GM21576 (cell line): Measurements from ENCODE around the gene SLC6A8.
"Not testable (repeated sequence)": the region's sequence is repeated elsewhere in the genome, so short reads cannot be mapped to it uniquely, and the experiment has no call there.

Experiments
- ATAC-seq: cut with Tn5 transposase; IDR thresholded peaks from one replicate; pipeline ENCODE4 v1.9.1; 2021; ENCODE audit warnings: mild to moderate bottlenecking, moderate library complexity; ENCODE audit not compliant: unreplicated experiment

Gene SLC6A8

DNA sequence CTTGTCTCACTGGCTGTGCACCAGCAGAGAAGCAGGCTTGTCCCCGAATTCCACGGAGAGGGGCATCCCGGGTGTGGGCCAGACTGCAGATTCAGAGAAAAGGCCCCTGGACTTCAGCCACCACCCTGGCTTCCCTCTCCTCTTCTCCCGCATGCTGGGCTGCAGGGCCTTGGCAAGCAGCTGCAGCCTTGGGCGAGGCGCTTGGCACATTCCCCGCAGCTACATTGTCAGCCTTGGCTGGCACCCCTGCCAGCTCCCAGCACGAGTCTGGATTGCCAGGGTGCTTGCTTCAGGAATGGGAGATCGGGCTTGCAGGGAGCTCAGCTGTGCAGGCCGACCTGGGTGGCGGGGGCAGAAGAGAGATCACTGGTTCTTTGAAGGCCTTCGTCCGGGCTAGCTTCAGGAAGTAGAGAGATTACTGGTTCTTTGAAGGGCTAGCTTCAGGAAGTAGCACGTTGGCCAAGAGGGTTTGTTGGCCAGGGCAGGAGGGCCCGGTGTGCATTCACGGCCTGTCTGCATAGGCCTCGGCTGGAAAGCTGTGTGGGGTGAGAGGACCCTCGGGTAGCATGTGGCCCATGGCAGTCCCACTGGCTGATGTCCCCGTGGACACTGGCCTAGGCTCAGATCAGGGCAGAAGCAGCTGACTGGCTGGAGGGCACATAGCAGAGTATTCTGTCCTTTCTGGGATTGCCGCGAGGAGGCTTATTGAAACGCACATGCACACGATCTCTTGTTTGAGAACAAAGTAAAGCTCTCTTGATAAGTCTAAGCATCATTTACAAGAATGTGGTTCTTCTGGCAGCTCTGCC, 39.6 kb downstream of the SLC6A8 start:
- no peak for ATAC-seq

DNA sequence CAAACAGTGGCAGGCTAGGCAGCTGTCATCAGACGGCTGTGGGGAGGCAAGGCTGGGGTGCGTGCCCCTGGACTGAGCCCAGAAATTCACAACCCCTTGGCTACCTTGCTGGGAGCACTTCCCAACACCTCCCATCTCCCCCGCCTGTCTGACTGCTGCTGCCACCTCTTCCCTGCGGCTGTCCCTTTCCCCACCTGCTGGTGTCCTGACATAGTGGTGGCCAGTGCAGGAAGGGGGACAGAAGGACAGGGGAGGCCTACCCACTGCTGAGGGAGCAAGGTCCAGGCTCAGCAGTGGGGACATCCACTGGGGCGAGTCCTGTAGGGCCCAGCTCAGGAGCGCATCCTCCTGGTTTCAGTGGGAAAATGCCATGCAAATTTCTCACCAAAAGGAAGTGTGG, 40.4 kb downstream of the SLC6A8 start:
- ATAC-seq = no peak

DNA sequence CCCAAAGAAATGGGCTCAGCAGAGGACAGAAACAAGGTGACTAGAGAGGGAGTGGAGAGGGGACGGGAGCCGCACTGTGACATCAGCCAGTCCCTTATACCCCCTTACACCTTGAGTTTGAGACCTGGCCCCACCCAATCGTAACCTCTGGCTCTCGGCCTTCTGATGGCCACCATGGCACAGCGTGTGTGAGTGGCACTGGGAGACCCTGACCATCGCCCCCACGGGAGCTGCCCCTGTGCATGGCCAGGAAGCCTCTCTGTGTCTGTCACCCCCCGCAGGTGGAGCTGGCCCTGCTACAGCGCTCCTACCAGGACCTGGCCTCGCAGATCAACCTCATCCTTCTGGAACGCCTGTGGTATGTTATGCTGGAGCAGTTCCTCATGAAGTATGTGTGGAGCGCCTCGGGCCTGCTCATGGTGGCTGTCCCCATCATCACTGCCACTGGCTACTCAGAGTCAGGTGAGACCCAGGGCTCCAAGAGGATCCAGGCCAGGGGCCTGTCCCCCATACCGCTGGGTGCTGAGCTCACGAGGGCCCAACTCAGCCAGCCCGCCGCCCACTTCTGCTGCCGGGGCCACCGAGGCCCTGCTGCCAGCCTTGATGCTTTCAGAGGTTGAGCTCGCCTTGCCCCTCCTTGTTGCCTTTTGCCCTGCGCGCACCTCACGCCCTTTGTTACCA, 41.4 kb downstream of the SLC6A8 start:
- ATAC-seq = no peak

DNA sequence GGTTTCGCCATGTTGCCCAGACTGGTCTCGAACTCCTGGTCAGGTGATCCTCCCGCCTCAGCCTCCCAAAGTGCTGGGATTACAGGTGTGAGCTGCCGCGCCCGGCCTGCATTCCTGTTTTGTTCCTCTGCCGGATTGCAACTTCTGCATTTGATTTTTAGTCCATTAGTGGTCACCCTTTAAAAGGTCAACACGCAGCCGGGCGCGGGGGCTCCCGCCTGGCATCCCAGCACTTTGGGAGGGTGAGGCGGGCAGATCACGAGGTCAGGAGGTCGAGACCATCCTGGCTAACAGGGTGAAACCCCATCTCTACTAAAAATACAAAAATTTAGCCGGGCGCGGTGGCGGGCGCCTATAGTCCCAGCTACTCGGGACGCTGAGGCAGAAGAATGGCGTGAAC, 42.4 kb downstream of the SLC6A8 start:
- not testable (repeated sequence) for ATAC-seq

DNA sequence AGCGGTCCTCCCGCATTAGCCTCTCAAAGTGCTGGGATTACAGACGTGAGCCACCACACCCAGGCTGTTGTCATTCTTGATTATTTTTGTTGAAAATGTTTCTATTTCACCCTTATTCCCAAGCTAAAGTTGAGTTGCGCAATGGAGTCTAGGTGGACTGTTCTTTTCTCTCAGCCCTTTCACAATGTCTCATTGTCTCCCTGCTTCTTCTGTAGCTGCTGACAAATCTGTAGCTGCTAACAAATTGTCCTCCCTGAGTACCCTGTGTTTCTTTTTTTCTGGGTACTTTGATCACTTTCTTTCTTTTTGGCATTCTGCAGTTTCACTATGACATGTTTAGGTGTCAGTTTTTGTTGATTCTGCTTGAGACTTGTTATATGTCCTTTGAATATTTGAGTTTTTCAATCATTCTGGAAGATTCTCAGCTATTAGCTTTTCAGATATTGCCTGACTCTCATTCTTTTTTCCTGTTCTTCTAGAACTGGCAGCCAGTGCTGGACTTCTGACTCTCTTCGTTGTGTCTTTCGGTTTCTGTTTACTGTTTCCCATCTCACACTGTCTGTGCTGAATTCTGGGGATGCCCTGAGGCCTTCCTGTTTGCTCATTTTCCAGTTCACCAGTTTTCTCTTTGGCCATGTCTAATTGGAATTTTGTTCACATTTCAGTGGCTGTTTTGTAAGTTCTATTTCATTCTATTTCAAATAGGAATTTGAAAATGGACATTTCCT, 43.6 kb downstream of the SLC6A8 start:
- ATAC-seq = no peak

DNA sequence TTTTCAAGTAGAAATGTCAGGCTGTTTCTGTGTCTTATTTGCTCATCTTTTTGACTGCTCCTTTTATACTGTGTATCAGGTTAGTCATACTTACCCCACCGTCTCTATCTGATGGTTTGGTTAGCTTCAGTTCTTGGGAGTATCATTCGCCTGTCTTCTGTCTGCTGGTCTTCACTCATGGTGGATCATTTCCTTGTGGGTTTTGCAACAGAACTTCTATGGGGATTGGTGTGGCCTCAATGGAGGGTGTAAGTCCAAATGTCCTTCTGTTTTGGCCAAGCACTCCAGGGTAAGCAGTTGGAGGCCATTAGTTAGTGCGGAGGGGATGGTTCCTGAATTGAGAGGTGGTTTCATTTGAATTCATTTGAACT, 44.1 kb downstream of the SLC6A8 start:
- ATAC-seq = no peak

DNA sequence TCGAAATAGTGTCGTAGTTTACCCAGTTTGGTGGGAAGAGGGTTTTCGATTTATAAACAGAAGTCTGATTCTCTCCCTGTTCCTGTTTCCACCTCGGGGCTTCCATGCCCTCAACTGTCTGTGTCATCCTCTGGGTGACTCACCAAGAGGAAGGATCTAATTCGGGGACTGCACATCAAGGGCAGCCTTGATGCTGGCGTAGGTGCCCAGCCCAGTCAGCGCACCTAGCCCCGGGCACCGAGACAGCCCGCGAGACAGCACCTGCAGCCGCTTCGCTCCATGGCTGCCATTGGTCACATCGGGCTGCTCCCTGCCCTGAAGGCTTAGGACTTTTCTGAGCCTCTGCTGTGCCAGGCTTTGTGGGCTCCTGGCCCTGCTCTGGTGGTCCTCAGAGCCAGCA, 44.7 kb downstream of the SLC6A8 start:
- no peak for ATAC-seq

DNA sequence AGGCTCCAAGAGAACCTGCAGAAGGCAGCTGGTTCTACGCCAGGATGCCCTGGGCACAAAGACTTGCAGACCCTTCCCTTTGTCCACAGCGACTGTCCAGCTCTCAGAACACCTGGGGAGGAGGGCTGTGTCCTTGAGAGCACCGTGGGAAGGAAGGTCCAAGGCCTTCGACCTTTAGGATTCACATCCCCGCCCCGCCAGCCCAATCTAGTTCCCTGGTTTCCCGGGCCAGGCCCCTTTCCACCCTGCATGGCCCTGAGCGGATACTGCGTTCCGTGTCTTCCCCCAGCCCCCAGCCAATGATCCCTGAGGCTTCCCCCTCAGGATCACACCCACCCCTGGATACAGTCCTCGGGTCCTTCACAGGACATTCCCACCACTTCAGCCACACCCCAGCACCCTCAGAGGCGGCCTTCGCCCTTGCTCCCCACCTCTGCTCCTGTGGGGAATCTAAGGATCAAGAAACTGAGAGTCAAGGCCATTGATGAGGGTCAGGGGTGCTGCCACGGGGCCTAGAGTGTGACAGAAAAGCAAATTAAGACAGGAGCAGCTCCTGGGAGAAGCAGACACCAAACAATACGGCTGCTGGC, 46.0 kb downstream of the SLC6A8 start:
- ATAC-seq = no peak

DNA sequence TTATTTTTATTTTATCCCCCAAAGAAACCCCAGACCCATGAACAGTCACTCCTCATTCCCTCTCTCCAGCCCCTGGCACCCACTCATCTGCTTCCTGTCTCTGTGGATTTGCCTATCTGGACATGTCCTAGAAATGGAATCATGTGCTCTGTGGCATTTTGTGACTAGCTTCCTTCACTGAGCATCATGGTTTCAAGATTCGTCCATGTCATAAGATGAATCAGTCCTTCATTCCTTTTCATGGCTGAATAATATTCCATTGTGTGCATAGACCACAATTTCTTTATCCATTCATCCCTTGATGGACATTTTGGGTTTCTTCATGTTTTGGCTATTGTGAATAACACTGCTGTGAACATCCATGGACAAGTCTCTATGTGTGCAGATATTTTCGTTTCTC, 47.1 kb downstream of the SLC6A8 start:
- no peak for ATAC-seq

DNA sequence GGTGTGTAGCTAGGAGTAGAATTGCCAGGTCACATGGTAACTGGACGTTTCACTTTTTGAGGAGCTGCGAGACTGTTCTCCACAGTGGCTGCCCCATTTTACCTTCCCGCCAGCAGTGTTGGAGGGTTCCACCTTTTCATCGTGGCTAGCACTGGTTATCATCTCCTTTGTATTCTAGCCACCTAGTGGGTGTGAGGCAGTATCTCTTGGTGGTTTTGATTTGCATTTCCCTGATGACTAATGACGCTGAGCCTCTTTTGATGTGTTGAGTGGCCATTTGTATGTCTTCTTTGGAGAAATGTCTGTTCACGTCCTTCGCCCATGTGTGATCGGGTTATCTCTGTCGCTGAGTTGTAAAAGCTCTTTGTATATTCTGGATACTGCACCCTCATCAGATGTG, 47.5 kb downstream of the SLC6A8 start:
- ATAC-seq = no peak

DNA sequence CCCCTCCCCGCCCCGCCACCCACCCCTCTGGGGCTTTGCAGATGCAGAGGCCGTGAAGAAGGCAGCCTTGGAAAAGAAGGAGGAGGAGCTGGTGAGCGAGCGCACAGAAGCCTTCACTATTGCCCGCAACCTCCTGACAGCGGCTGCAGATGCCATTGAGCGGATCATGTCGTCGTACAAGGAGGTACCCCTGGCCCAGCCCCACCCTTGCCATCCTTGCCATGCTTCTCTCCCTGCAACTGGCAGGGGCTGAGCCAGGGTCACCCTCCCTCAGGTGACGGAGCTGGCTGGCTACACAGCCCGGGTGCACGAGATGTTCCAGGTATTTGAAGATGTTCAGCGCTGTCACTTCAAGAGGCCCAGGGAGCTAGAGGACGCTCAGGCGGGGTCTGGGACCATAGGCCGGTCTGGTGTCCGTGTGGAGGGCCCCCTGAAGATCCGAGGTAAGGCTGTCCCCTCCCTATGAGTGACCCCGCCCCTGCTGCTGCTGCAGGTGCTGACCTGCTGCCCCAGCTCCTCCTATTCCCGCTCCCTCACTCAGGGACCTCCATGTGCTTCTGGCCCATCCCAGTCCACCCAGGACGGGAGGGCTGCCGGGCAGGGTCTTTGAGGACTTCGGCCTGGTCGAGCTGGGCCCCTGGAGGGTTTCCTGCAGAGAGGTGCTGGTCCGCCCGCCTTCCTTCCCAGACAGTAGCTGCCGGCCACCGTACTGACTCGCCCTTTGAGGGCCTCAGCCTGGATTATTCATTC, 48.5 kb downstream of the SLC6A8 start:
- ATAC-seq = no peak

DNA sequence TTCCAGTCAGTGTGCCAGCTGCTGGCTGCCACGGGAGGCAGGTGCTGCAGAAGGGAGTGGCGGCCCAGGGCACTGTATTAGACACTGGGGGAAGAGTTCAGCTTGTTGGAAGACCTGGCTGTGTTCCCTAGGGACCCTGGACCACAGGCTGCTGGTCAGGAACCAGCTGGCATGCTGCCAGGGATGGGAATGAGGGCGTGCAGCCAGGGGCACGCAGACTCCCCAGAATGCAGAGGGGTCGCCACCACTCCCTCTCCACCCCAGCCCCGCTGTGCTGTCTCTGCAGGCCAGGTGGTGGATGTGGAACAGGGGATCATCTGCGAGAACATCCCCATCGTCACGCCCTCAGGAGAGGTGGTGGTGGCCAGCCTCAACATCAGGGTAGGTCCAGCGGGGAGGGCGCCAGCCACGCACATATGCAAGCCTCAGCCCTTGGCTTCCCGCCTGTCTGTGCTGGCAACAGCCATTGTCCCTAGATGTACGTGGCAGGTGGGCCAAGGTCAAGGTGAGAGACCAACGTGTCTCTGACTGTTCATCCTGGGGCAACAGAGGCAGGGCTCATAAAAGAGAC, 49.2 kb downstream of the SLC6A8 start:
- ATAC-seq = no peak

DNA sequence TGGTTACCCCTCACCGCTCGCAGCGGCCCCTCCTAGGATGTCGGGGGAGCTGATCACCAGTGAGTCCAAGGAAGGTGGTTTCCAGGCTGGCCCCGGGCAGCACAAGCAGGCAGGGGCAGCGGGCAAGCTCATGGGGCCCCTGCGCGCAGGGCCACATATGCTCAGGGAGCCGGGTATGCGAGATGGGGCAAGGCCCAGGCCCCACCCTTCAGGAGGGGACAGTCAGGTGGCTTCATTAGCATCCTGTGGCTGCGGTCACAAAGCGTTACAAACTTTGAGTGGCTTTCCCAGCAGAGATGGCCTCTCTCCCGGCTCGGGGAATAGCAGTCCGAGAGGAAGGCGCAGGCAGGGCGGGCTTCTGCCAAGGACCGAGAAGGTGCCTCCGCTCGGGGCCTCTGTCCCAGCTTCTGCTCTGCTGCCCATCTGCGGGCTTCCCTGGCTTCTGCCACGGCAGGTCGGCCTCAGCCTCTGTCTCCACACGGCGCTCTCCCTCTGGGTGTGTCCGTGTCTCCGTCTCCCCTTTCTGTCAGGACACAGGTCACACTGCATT, 50.4 kb downstream of the SLC6A8 start:
- ATAC-seq = no peak

DNA sequence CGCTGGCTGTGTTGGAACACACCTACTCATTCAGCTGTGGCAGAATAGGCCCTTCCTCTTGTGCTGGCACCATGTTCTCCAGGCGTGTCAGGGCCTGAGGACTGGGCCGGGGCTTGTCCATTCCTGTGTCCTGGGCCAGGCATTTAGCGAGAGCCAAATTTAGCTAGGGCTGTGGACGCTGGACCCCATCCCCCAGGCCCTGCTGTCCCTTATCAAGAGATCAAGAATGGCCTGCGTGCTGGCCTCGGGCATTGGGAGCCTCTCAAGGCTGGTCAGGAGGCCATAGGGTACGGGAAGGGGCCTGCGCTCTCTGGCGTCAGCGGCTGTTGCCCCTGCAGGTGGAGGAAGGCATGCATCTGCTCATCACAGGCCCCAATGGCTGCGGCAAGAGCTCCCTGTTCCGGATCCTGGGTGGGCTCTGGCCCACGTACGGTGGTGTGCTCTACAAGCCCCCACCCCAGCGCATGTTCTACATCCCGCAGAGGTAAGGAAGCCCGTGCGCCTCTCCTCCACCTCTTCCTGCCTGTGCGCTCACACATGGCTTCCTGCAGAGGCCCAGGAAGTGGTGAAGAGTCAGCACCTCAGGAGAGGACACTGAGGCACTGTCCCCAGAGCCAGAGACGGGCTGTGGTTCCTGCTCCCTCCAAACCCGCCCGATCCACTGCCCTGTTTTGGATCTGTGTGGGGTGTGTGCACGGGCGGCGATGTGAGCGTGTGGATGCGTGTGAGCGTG, 52.2 kb downstream of the SLC6A8 start:
- ATAC-seq = no peak

DNA sequence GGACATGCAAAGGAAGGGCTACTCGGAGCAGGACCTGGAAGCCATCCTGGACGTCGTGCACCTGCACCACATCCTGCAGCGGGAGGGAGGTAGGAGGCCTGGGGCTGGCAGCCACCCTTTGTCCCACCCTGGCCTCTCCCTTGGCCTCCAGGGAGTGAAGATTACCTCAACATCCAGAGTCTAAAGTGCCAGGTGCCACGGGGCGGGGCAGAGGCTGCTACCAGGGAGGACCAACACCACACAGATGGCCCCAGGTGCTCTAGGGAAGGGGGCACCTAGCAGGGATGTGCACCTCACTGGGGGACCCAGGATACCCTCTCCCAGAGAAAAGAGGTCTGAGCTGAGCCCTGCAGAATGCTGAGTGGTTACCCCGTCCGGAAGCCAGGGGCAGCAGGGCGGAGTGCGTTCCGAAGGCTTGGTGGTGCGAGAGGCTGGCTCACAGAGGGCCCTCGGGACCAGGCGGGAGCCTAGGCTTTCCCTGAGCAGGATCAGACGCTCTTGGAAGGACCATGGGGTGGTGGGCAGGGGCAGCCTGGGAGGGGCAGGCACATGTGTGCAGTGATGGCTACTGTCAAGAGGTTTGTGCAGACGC, 53.0 kb downstream of the SLC6A8 start:
- ATAC-seq = no peak

DNA sequence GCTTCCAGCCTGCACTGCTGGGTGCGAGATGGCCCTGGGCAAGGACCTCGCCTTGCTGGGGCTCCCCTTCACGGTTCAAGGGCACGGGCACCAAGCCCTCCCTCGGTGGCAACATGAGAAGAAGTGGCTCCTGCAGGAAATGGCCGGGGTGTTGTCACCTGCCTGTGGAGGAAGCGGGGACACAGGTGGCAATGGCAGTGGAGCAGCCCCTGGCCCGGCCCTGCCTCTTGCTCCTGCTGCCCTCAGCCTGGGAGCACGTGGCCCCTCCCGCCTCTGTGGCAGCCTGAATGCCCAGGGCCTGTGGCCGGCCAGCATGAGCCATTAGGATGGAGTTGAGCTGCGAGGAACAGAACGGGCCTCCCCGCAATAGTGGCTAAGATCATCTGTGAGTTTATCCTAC, 53.7 kb downstream of the SLC6A8 start:
- ATAC-seq = no peak

DNA sequence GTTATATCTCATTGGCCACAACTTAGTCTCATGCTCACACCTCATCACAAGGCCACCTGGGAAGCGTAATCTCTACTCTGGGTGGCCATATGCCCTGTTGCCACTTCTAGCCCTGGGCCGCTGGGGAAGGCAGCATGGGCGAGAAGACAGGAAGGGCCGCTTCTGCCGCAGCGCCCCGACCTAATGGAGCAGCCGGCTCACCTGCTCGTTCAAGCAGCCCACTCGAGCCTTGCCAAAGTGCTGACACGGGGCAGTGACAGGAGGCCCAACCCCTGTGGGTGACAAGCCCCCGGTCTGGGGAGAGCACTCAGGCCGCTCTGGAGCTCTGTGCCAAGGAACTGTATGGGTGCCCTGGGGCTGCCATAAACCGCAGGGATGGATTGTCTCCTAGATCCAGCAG, 54.4 kb downstream of the SLC6A8 start:
- ATAC-seq = not testable (repeated sequence)

DNA sequence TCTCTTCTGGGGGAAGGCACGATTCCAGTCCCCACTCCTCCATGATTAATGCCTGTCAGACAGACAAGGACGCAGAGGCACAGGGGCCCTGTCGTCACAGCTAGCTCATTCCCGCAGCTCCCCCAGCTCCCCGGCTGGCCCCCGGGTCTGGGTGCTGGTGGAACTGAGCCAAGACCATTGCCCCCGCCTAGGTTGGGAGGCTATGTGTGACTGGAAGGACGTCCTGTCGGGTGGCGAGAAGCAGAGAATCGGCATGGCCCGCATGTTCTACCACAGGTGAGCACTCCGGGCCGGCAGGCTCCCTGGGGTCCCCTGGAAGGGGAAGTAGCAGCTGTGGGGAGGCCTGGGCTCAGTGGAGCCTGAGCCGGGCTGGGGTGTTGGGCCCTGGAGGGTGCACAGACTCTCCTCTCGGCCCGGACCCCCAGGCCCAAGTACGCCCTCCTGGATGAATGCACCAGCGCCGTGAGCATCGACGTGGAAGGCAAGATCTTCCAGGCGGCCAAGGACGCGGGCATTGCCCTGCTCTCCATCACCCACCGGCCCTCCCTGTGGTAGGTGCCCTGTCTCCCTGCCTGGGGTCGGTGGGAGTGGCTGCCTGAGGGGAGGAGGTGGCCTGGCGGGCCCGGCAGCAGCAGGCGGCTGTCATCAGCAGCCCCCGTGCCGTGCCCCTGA, 55.2 kb downstream of the SLC6A8 start:
- not testable (repeated sequence) for ATAC-seq
